Activated CD4-positive, alpha-beta T cell treated with anti-CD3 and anti-CD28 coated beads, Interleukin-2, amount 10 ng/mL, durations not matched to agents 24 days and 14 days (primary cell): Measurements from ENCODE around the gene CEP131. TPM values are rescaled to one million over a fixed set of nuclear protein-coding genes. Genes with fewer than 3 reads are reported as not detected.

Source experiments
- DNase-seq: peaks from one replicate; pipeline ENCODE4 v3.0.0; 2022
- H3K27ac Mint-ChIP-seq: one replicate; pipeline ENCODE4 v1.8.0; 2022; ENCODE audit warnings: mild to moderate bottlenecking, mixed read lengths
- H3K27me3 Mint-ChIP-seq: one replicate; pipeline ENCODE4 v1.8.0; 2022; ENCODE audit warnings: mixed read lengths
- H3K36me3 Mint-ChIP-seq: one replicate; pipeline ENCODE4 v1.8.0; 2022; ENCODE audit warnings: low read depth, mild to moderate bottlenecking, mixed read lengths
- H3K4me1 Mint-ChIP-seq: one replicate; pipeline ENCODE4 v1.8.0; 2021; ENCODE audit warnings: mixed read lengths
- H3K4me3 Mint-ChIP-seq: one replicate; pipeline ENCODE4 v1.8.0; 2022; ENCODE audit warnings: mild to moderate bottlenecking, moderate library complexity, mixed read lengths
- H3K9me3 Mint-ChIP-seq: one replicate; pipeline ENCODE4 v1.8.0; 2021; ENCODE audit warnings: mixed read lengths
- intact Hi-C: fragments of 100-400 bp; cut with micrococcal nuclease; formaldehyde crosslinking; loops from one replicate; pipeline ENCODE4 v1.15.1; 2023
- total RNA-seq: library from RNA; stranded (reverse); gene quantifications from 2 replicates; pipeline ENCODE4 v1.2.3, GENCODE V29; 2022

CEP131 gene
- total RNA-seq, 1 donor from 2014 or later, result 18.0 TPM

DNA sequence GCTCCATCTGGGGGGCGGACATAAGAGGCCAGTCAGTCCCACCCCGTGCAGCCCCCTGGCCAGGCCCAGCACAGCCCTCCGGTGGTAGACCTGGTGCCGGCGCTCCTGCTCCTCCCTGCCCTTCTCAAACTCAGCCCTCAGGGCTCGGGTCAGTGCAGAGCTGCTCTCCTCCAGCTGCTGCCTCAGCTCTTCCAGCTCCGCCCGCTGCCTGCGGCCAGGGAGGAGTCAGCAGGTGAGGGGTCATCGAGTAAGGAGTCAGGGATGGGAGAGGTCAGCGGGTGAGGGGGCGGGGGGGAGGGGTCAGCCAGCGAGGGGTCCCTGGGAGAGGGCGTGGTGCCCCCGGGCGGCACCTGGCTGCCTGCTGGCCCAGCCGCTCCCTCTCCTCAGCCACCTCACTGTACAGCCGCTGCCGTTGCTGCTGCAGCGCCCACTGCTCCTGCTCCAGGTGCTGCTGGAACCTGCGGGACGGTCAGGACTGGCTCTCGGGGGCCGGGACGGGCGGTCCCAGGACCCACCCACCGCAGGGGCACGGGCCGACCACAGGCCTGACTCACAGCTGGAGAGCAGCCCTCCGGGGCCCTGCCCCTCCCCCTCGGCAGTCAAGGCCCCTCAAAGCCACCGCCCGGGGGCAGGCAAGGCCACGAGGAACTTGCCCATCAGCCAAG lies 30.2 kb downstream of the CEP131 start:
- intact Hi-C loops, result no loop called here
- Mint-ChIP-seq H3K9me3 (no peaks in the 10 kb centered on the region), H3K27ac (no peak overlapping the region), H3K4me1 (no peaks in the 10 kb centered on the region), H3K4me3 (no peak overlapping the region), H3K36me3 (no peaks in the 10 kb centered on the region), H3K27me3 (no peaks in the 10 kb centered on the region)
- no peak for DNase-seq

DNA sequence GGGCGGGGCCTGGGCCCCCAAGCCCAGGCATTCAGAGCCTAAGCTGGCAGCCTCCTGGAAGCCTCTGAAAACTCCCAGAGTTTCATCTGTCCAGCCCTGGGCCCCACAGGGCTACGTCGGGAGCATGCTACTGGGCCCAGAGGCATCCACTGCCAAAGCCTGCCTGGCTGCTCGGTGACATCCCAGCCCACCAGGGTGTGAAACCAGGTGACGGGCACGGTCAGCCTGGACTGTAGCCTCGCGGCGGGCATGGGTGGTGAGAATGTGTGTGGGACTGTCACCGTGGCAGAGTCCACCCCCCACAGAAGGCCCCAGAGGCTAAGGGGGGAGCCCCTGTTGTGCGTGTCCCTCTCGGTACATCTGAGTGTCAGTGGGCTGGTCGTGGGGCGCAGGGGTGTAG lies 31.1 kb downstream of the CEP131 start:
- DNase-seq, result no peak
- no peak overlapping the region for H3K27ac Mint-ChIP-seq

DNA sequence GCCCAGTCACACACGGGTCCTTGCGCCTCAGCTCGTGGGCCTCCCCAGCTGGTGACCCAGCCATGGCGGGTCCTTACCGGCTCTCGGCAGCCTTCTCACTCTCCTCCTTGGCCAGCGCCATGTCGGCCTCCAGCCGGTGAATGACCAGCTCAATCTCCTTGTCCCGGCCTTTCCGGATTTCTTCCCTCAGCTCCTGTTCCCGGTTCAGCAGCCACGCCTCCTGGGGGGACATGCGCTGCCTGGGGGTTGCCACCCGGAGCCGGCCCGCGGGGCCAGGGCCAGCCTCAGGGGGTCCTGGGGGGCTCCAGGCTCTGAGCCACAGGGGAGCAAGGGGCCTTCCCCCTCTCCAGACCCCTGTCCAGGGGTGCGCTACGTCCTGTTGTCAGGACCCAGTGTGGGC lies 31.6 kb downstream of the CEP131 start:
- Mint-ChIP-seq H3K27ac (no peak overlapping the region), H3K9me3 (no peaks in the 10 kb centered on the region), H3K27me3 (no peaks in the 10 kb centered on the region), H3K36me3 (no peaks in the 10 kb centered on the region), H3K4me3 (no peak overlapping the region), H3K4me1 (no peaks in the 10 kb centered on the region)
- DNase-seq, result no peak
- intact Hi-C loops, result no loop called here

More for the DNA sequence above, 31.1 kb downstream of the CEP131 start:
- no peaks in the 10 kb centered on the region for H3K36me3 Mint-ChIP-seq
- no peak overlapping the region for H3K4me3 Mint-ChIP-seq
- H3K27me3 Mint-ChIP-seq, result no peaks in the 10 kb centered on the region
- H3K4me1 Mint-ChIP-seq, result no peaks in the 10 kb centered on the region
- intact Hi-C loops, result no loop called here
- no peaks in the 10 kb centered on the region for H3K9me3 Mint-ChIP-seq

DNA sequence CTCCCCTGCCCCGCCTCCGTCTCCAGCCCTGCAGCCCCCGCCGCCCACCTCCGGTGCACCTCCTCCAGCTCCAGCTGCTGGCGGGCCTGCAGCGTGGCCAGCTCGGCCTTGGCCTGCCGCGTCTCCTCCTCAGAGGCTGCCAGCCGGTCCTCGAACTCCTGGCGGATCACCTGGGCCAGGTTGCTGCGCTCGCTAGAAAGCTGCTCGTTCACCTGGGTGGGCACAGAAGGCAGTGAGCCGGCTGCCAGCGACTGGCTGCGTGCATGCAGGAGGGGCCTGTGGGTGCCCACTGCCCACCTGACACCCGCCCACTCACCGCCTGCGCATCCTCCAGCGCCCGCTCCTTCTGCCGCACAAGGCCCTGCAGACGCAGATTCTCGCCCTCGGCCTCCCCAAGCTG lies 32.2 kb downstream of the CEP131 start:
- intact Hi-C loops, result no loop called here
- no peaks in the 10 kb centered on the region for H3K36me3 Mint-ChIP-seq
- DNase-seq, result no peak
- H3K27me3 Mint-ChIP-seq, result no peaks in the 10 kb centered on the region
- H3K9me3 Mint-ChIP-seq, result no peaks in the 10 kb centered on the region
- H3K4me1 Mint-ChIP-seq, result no peaks in the 10 kb centered on the region
- no peak overlapping the region for H3K27ac Mint-ChIP-seq
- no peak overlapping the region for H3K4me3 Mint-ChIP-seq

DNA sequence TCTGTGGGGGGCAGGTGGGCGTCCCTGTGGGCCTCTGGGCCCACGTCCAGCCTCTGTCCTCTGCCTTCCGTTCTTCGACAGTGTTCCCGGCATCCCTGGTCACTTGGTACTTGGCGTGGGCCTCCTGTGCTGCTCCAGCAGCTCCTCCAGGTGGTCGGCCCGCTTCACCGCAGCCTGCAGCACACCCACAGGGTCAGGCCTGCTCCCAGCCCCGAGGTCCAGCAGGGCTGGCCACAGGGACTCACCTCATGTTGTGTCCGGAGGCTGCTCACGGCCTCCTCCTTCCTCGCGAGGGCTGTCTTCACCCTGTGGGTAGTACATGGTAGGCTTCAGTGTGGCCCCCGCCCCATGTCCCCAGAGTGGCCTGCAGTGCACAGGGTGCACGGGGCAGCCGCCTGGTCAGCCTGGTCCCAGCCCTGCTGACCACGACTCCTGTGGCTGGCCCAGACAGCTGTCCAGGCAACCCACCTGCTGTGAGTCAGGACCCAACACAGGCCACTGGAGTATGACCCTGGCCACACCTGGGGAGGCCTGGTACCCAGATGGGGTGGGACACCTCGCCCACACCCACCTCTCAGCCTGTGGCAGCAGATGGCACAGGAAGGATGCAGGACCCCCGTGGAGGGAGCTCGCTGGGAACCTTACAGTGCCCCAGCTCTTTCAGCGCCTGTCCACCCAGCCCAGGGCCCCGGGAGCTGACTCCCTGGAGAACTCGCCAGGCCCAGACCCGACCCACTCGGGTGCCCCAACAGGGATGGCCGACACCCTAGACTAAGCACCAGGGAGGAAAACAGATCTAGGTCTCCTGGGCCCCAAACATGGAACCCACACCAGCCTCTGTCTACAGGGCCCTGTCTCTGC lies 32.9 kb downstream of the CEP131 start:
- intact Hi-C loops, result no loop called here
- Mint-ChIP-seq H3K36me3 (no peaks in the 10 kb centered on the region), H3K27ac (no peak overlapping the region), H3K9me3 (no peaks in the 10 kb centered on the region), H3K27me3 (no peaks in the 10 kb centered on the region), H3K4me1 (no peaks in the 10 kb centered on the region), H3K4me3 (no peak overlapping the region)
- DNase-seq, result no peak

DNA sequence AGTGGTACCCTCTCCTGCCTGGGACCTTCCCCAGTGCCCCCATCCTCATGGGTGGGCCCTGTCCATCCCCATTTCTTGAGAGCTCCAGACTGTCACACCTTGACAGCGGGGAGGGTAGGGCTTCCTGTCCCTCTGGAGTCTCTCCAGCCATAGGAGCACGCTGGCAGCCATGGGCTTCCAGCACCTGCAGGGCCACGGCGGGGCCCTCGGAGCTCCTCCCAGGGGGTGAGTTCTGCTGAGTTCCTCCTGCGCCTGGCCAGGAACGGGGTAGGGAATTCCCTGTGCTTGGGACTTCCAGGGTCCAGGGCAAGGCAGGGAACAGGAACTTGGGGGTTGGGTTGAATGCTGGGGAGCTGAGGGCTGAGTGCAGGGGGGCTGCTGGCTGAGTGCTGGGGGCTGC lies 33.7 kb downstream of the CEP131 start:
- Mint-ChIP-seq H3K4me3 (no peak overlapping the region), H3K27ac (no peak overlapping the region), H3K4me1 (no peaks in the 10 kb centered on the region), H3K9me3 (no peaks in the 10 kb centered on the region), H3K36me3 (no peaks in the 10 kb centered on the region), H3K27me3 (no peaks in the 10 kb centered on the region)
- no peak for DNase-seq
- intact Hi-C loops, result no loop called here

DNA sequence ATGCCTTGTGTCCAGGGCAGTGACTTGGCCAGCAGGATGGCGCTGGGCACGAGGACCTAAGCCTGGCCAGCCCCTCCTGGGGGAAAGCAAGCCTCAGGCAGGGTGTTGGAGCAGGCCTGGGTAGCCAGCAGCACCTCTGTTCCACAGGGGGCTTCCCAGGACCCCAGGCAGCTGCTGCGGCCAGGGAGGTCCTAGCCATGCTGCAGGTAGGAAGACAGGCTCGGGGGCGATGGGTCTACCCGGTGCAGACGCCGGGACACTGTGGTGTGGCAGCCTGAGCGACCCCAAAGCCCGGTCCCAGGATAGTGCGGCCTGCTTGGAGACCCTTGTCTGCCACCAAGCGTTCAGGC lies 34.3 kb downstream of the CEP131 start:
- no peak overlapping the region for H3K4me3 Mint-ChIP-seq
- no peaks in the 10 kb centered on the region for H3K27me3 Mint-ChIP-seq
- no peak overlapping the region for H3K27ac Mint-ChIP-seq
- no peaks in the 10 kb centered on the region for H3K9me3 Mint-ChIP-seq
- H3K4me1 Mint-ChIP-seq, result no peaks in the 10 kb centered on the region
- intact Hi-C loops, result no loop called here
- H3K36me3 Mint-ChIP-seq, result no peaks in the 10 kb centered on the region
- no peak for DNase-seq

DNA sequence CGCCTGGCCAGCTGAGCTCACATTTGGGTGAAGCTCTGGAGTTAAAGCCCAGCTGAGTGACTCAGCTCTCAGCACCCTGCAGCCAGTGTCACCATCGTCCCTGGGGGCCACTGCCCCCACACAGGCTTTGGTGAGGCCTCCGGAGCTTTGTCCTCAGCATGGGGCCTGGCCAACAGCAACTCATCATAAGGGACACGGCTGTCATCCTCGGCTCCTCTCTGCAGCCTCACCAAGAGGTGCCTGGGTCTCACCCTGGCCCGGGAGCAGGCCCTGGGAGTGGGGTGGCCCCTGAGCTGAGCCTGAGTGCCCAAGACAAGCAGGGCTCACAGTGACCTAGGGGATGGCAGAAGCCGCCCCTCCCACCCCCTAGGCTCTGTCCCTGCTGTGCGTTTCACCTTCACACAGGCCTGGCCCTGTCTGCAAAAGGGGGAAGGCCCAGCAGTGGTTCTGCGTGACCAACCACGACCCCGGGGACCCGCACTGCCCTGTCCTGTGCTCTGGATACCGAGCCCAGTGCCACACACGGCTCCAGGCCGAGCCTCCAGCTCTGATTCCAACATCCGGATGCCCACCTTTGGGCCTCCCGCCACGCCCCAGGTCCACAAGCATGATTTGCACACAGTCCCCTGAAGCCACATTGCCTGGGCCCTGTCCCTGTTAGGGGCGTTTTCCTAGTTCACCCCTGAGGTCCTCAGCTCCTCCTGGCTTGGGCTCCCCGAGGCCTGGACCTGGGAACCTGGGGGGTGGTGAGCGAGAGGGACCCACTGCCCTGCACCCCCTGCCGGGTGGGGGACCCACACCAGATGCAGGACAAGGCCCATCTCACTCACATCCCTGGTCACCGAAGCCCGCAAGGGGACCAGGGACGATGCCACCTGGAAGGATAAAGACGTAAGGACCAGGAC lies 34.9 kb downstream of the CEP131 start:
- Mint-ChIP-seq H3K27ac (no peak overlapping the region), H3K4me1 (no peaks in the 10 kb centered on the region), H3K27me3 (no peaks in the 10 kb centered on the region), H3K4me3 (no peak overlapping the region), H3K36me3 (no peaks in the 10 kb centered on the region), H3K9me3 (no peaks in the 10 kb centered on the region)
- no peak for DNase-seq
- intact Hi-C loops, result no loop called here

DNA sequence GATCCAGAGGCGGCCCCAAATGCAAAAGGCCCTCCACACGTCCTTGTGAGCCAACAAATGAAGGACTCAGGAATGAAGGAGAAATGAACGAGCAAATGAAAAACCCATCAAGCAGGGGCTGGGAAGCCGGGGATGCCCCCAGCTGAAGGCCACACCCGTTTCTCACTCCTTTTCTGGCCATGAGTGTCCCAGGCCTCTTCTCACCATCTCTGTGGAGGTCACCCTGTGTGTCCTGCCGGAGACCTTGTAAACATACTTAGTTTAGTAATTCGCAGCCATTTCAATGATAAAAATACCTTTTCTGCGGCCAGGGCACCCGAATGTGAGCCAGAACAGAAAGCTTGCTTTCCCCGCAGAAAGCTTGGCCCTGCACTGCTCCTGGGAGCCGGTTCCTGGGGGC lies 35.6 kb downstream of the CEP131 start:
- H3K27ac Mint-ChIP-seq, result no peak overlapping the region
- intact Hi-C loops, result no loop called here
- H3K4me1 Mint-ChIP-seq, result no peaks in the 10 kb centered on the region
- no peaks in the 10 kb centered on the region for H3K36me3 Mint-ChIP-seq
- no peaks in the 10 kb centered on the region for H3K27me3 Mint-ChIP-seq
- no peaks in the 10 kb centered on the region for H3K9me3 Mint-ChIP-seq
- H3K4me3 Mint-ChIP-seq, result no peak overlapping the region
- no peak for DNase-seq

DNA sequence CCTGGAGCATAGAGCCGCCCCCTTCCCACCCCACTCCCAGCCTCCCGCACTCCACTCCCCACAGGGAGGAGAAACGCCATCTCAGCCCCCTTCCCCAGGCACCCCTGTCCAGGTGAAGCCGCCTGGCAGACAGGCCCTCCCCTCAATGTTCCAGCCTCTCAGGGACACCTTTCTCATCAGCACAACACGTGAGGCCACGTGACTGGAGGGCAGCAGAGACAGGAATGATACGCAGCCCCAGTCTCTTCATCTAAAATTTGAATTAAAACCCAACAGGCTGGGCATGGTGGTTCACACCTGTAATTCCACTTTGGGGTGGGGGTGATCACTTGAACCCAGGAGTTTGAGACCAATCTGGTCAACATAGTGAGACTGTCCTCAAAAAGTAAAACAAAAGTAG lies 36.6 kb downstream of the CEP131 start:
- no peak overlapping the region for H3K27ac Mint-ChIP-seq
- DNase-seq, result no peak
- no peaks in the 10 kb centered on the region for H3K36me3 Mint-ChIP-seq
- intact Hi-C loops, result no loop called here
- no peaks in the 10 kb centered on the region for H3K27me3 Mint-ChIP-seq
- no peaks in the 10 kb centered on the region for H3K9me3 Mint-ChIP-seq
- no peak overlapping the region for H3K4me3 Mint-ChIP-seq
- H3K4me1 Mint-ChIP-seq, result no peaks in the 10 kb centered on the region

DNA sequence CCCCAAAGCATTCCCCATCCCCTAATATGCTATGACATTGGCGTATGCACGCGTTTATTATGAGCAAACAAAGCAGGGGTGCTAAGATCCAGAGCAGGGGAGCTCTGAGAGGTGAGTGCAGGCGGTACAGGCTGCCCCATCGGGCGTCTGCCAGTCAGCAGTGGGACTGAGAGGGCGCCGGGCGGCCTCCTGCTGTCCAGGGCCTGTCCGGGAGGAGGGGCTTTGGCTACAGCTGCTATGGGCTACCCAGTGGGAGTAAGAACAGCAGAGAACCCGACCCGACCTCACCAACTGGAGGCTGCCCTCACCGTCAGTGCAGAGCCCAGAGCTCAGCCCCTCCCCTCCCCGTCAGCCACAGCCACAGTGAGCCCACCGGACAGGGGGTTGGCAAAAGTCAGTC lies 38.2 kb downstream of the CEP131 start:
- intact Hi-C loops, result no loop called here
- H3K9me3 Mint-ChIP-seq, result no peaks in the 10 kb centered on the region

DNA sequence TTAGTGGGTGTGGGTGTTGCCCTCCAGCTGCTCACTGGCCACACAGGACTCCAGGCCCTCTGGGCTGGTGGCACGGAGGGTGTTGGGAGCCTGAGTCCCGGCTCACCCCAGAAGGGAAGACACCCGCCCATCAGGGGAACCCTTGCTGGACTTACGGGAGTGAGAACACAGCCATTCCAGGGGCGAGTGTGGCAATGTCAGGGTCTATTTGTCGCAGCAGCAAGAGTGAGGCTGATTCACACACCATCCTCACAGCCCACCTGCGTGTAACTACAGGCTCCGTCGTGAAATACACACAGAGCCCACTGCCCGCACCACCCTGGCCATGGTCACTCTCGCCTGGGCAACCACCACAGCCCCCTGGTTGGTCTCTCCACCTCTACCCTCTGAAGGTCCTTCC lies 39.0 kb downstream of the CEP131 start:
- Mint-ChIP-seq H3K27ac (no peak overlapping the region), H3K4me3 (no peak overlapping the region), H3K36me3 (no peaks in the 10 kb centered on the region), H3K9me3 (no peaks in the 10 kb centered on the region), H3K27me3 (no peaks in the 10 kb centered on the region), H3K4me1 (no peaks in the 10 kb centered on the region)
- DNase-seq, result no peak
- intact Hi-C loops, result no loop called here

More for the DNA sequence above, 38.2 kb downstream of the CEP131 start:
- Mint-ChIP-seq H3K27ac (no peak overlapping the region), H3K27me3 (no peaks in the 10 kb centered on the region), H3K4me1 (no peaks in the 10 kb centered on the region), H3K4me3 (no peak overlapping the region), H3K36me3 (no peaks in the 10 kb centered on the region)
- DNase-seq, result no peak

DNA sequence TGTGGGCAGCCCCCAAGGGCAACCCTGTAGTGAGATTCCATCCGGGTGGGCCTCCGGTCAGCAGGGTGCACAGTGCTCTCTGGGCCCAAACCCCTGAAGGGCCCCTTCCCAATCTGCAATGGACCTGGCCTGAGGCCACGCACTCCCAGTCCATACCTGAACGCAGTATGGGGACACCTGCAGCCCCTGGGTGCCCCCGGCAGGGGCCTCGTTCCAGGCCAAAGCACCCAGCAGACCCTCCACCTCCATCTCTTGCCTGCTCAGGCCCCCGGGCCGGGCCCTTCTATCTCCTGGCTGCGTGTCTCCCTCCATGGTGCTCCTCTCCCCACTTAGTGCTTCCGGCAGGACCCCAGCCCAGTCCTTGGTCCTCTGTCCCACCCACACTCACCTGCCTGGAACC lies 39.4 kb downstream of the CEP131 start:
- intact Hi-C loops, result no loop called here
- Mint-ChIP-seq H3K27ac (no peak overlapping the region), H3K36me3 (no peaks in the 10 kb centered on the region), H3K4me1 (no peaks in the 10 kb centered on the region), H3K4me3 (no peak overlapping the region), H3K9me3 (no peaks in the 10 kb centered on the region), H3K27me3 (no peaks in the 10 kb centered on the region)
- DNase-seq, result no peak

DNA sequence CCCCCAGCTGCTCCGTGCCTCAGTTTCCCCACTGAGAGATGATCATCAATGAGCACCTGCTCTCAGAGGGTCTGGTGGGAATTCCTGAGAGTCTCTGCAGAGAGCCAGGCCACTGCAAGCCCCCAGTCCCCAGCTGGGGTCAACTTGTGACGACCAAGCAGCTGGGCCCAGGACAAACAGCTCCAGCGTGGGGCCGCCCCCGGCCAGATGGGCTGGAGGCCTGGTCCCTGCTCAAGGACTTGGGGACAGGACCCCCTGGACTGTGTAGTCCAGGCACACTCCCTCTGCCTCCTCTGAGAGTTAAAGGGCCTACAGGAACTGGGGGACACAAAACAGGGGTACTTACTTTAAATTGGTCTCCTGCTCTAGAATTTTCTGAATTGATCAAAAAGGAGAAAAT lies 40.2 kb downstream of the CEP131 start:
- no peaks in the 10 kb centered on the region for H3K27me3 Mint-ChIP-seq
- no peaks in the 10 kb centered on the region for H3K4me1 Mint-ChIP-seq
- H3K9me3 Mint-ChIP-seq, result no peaks in the 10 kb centered on the region
- H3K27ac Mint-ChIP-seq, result no peak overlapping the region
- DNase-seq, result no peak
- H3K36me3 Mint-ChIP-seq, result no peaks in the 10 kb centered on the region
- intact Hi-C loops, result no loop called here
- no peak overlapping the region for H3K4me3 Mint-ChIP-seq
